Forelimb muscle (tissue), 1 donor: Measurements from ENCODE around the gene VANGL2. TPM values are rescaled to one million over a fixed set of nuclear protein-coding genes. Genes with fewer than 3 reads are reported as not detected.

Experiments
- DNase-seq: peaks from one replicate; pipeline ENCODE4 v3.0.0-alpha.2; 2013; ENCODE audit warnings: low read depth
- polyA plus RNA-seq: library from polyadenylated mRNA; unstranded; fragments of 120-200 nt; gene quantifications from one replicate; pipeline ENCODE4 v1.2.1, GENCODE V29; 2013; ENCODE audit not compliant: insufficient read length

The VANGL2 gene
- polyA plus RNA-seq, 1 donor: 8.6 TPM

DNA sequence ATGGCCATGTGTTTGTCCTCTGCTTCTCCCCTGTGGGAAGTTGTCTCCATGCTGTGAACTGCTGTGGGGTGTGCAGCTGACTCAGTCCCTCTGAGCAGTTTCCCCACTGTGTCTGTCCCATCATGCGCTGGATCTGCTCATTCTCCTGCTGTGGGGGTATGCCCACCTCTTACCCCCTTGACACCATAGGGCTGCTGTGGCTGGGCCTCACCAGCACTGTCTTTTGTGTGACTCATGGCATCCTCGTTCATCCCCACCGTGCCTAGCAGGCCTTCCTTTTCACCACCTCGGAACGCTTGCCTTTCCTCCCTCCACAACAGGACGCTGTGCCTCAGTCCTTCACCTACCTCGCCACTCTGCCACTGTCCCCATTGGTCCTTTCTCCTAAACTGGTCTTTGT, 27.3 kb downstream of the VANGL2 start:
- no peak for DNase-seq

DNA sequence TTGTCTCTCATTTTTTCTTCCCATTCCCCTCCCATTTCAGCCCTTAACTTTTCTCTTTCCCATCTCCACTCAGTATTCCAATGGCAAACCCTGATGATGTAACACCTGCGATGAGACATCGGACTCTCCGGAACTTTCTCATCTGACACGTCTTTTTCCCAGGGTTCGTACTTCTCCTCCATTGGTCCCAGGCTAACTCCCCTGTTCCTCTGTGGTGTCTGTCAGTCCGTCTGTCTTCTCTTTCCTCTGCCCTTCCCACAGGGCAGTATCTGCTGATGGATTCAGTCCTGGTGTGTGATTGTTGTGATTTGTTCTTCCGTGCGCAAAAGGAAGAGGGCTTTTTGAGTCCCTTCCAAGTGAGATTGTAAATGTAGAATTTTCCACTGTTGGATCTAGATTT, 27.7 kb downstream of the VANGL2 start:
- no peak for DNase-seq

DNA sequence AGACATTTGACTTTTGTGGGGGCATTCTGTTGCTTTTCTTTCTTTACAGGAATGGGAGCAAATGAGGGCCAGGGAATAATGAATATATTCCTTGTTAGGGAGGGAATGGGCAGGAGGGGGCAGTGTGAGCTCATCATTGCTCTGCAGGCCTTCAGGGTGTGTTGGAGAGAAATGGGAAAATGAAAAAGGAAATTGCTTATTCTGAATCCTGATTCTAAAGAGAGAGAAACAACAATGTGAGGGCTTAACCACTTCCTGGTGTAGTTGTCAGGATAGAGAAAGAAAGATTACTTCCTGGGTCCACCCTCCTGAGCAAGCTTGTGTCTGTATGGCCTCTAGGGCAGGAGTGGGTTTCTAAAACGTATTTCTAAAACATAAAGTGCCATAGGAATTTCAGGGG, 28.3 kb downstream of the VANGL2 start:
- peak; percentile 22 for DNase-seq

DNA sequence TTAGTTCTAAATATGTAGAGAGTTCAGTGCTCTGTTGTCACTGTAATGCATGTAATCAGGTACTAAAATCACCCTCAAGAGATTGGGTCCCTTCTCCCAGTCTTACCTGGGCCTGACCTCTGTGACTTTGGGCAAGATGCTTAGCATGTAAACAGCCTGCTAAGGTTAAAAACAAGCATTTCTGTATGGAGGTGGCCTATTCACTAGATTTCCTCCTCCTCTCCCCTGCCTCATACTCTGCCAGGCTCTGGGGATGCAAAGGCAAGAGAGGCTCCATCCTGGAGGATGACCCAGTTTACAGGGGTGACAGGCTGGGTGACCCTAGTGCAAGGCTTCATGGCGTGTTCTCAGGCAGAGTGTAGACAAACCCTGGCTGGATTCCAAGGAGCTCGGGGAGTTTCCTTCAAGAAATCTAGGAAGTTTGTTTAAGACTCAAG, 28.8 kb downstream of the VANGL2 start:
- DNase-seq: no peak

DNA sequence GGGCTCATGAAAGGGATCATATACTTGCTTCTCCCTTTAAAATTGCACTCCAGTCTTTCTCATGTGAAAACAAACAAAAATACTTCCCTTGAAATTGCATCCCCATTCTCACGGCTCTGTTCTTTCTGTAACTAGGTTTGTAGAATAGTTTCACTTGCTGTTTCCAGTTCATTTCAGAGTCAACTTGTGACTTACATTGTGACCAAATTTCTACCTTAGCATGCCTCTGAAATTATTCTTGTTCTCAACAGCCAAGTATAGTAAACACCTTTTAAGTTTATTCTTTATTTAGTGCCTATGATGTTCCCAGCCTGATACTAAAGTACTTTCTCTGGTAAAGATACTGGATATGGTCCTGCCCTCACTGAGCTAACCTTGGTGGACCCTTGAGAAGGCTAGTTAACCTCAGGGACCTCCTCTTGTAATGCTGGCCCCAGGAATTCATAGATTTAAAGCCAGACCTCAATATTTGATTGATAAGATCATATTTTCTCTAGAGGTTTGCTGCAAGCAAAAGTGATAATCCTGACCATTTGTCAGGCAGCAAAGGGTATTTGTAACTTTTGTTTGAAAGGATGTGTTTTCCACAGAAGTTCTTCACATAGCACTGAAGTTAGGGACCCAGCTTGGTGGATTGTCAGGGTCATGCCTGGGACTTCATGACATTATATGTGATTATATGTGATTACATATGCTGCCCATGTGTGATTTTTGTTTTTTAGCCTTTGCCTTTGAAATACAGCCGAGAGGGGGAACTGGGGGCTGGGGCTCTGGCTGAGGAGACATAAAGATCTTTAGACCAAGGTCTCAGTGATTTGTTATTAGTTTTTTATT, 29.6 kb downstream of the VANGL2 start:
- DNase-seq: no peak

DNA sequence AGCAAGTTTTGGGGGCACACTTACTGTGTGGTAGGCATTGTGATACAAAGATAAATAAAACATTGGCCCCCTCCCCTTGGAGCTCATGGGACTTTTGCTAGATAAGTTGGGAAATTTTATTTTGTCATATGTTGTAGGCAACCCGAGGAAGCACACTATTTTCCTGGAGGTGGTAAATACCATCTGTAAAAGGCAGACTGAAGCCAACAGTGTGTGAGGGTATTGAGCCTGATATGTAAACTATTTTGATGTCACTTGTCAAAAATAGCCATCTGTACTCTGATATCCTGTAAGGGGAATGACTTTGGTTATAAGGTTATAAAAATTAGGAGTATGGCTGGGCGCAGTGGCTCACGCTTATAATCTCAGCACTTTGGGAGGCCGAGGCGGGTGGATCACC, 30.6 kb downstream of the VANGL2 start:
- no peak for DNase-seq

DNA sequence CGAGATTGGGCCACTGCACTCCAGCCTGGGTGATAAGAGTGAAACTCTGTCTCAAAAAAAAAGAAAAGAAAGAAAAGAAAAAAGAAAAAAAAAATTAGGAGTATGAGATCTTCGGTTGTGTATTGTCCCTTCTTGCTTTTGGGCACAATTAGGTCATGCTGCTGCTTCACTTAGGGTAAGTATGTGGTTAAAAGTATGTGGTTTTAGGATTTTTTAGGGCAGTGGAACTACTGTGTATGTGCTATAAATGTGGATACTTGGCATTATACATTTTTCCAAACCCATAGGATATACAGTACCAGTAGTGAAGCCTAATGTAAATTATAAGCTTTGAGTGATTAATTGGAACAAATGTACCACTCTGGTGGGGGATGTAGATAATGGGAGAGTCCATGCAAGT, 31.2 kb downstream of the VANGL2 start:
- DNase-seq: no peak

DNA sequence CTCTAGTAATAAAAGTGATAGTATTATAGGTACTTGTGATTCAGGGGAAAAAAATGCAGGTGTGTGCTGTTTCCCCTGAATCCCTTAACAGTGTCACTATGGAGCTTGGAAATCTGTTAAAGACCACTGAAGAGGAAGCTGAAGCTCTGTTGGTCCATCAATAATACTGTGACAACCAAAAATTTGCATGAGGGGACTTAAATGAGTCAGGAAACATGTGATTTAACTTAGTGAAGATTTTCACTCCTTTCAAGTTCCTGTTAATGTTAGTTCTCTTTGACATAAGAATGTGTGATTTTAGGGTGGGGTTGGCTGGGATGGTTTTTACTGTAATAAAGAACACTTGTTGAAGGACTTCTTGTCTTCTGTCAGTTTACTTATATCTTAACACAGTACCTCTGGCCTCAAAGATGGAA, 32.0 kb downstream of the VANGL2 start:
- DNase-seq: no peak

DNA sequence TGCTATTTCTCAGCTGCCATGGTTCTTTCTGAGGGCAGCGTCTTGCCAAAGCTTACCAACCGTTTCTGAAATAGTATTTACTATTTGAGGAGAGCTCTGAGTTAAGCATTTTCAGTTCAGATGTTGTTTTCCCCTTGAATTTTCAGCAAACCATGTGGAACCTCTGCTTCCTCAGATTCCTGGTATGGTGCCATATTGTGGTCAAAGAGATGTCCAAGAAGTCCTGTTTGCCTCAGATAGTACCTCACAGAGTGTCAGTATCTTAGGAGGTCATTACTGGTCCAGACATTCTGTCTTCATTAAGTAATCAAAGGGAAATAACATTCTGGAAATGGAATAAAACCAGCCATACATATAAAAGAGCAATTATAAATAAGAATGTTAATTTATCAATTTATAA, 36.6 kb downstream of the VANGL2 start:
- DNase-seq: no peak

DNA sequence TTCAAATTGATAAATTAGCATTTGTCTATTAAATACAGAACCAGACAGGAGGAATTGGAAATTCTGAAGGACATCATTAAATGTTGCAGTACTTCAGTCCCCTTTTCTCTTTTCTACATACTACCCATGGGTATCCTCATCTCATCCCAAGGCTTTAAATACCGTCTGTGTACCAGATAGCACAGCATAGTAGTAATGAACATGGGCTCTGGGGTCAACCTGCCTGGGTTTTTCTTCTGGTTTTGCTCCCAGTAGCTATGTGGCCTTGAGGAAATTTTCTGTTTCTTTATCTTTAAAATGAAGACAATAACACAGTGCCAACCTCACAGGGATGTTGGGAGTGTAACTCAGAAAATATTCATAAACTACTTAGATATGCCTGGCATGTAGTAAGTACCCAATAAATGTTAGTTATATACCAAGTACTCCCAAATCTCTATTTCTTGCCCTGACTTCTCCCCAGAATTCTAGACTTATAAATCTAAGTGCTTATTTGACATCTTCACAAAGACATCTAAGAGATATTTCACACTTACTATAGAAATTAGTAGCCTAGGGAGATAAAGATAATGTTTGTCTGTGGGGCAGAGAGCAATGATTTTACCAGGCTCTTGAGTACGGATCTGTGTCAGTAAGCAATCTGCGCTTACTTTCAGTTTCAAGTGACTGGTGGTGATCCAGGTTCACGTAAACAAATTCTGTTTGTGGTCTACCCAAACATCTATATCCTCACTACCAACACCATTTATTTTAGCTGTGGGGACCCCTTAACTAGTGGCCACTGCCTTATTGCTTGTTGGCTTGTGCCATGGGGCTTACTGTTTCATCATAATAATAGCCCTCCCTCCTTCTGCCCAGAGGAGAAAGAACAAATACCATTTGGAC, 37.3 kb downstream of the VANGL2 start:
- no peak for DNase-seq

DNA sequence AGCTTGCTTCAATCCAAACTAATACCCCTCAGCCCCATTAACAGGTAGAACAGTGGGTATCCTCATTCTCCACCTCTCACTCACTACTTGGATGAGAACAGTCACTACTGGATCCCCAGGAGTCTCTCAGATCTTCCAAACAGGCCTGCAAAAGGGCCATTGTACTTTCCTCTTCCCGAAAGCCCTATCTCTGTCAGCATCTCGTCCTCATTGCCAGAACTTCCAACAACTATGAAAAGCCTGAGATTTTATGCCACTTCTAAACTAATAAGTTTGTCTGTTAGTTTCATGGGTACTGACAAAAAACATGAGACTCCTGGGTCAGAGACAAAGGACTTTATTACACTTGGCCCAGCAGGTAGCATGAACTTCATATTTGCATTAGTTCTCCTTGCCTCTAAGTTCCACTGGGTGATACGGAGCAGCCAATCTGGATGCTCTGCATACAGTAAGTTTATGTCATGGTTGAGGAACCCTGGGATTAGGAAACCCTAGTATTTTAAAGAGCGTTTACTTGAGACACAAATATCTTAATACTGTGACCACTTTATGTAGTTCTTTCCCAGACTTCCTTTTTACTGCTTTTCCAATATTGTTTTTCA, 38.1 kb downstream of the VANGL2 start:
- no peak for DNase-seq

DNA sequence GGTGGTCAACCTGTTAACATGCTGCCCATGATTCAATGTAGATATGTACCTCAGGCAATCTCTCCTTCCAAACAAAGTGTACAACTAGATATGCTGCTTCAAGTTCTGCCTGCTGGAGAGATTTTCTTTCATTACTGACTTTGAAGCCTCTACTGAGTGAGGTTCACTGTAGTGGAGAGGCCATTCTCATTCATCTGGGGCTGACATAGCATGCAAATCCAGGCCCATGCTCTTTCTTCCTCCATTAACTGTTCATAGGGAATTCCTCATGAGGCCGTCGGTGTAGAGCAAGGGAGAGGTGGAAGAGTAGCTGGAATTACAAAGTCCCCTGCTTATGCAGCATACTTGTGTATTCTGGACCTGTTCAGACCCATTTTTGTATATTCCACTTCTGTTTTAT, 38.6 kb downstream of the VANGL2 start:
- no peak for DNase-seq

DNA sequence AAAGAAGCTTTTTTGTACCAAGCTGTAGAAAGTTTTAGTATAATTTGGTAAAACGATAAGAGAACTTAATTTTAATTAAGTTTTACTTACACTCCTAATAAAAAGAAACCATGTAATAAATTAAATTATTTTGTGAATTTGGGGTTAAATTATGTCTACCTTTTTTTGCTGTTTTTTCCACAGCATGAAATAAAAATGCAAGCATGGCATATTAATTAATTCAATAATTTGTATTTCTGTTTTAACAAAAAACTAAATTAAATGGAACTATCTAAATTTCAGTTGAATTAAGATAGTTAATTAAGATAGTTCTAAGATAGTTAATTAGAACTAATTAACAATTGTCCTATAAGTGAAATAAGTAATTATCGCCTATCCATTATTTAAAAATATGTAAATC, 39.4 kb downstream of the VANGL2 start:
- no peak for DNase-seq

DNA sequence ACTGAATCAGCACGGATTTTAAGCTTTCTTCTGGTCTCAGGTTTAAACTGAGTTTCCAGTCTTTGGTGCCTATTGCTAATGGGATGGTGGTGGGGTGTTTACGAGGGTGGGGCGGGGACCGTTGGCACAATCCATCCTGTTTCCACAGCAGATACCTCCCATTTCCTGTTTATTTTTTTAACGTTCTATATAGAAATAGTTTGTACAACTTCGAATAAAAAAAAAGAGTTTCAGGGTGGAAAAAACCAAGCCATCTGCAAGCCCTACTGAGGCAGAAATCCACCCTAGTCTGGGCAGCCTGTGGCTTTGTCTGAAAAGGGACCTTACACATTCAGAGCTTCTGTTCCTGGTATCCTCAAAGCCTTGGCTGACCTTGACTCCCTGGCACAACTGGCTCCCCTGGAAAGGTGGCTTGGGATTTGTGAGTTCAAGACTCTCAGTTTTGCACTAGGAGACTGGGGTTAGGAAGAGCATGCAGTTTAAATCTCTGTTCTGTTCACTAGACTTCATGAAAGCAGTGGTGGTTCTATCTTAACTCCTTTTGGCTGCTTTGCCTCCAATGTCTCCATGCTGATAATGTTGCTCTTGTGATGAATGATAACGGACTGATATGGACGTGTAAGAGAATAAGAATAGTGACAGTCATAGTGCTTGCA, 46.7 kb downstream of the VANGL2 start:
- DNase-seq: no peak

DNA sequence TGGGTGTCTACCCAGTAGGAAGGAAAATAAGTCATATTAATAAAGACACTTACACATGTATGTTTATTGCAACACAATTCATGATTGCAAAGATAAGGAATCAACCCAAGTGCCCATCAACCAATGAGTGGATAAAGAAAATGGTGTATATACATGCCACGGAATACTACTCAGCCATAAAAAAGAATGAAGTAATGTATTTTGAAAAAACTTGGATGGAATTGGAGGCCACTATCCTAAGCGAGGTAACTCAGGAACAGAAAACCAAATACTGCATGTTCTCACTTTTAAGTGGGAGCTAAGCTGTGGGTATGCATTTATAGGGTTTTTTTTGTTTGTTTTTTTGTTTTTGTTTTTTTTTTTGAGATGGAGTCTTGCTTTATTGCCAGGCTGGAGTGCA, 49.1 kb downstream of the VANGL2 start:
- DNase-seq: no peak

DNA sequence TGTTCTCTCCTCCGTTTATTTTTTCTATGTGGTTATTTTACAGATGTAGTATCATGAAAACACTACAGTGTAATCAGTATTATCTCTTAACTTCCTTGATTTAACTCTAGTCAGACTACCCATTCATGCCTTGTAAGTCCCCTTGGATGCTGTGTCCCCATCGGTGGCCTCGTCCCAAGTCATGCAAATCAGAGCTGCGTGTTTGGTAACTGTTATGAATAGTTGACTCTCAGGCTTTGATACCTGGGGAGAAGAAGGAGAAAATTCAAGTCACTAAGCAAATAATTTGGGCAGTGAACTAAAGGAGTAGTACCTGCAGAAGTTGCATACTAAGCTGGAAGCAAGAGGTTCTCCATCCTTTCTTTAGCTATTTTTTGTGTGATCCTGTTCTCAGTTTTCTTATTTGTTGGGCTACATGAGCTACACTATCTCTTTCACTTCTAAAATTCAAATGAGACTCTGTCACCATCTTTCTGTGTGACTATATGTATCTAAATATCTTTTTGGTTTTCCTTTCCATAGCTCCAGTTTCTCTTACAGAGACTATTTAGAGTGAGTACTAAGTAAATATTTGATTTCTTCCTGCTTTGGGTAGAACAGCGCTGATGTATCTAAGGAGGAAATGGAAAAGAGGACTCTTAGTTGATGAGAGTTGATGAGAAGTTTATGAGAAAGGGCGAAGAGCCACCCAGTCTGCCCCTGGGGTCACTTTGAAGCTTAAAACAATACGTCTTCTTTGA, 50.9 kb downstream of the VANGL2 start:
- no peak for DNase-seq

DNA sequence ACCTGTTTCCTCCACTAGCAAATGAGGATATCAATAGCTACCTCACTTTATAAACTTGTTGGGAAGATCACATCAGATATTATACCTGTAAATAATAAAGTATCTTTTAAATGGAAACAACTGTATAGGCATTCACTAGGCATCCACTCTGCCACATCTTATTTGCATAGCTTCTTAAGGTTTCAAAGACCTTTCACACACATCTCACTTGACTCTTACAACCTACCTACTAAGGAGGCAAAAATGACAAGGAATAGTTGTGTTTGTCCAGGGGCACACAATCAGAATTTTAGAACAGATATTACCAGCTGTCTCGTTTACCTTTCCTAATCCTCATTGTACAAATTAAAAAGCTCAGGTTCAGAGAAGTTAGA, 51.5 kb downstream of the VANGL2 start:
- DNase-seq: no peak

DNA sequence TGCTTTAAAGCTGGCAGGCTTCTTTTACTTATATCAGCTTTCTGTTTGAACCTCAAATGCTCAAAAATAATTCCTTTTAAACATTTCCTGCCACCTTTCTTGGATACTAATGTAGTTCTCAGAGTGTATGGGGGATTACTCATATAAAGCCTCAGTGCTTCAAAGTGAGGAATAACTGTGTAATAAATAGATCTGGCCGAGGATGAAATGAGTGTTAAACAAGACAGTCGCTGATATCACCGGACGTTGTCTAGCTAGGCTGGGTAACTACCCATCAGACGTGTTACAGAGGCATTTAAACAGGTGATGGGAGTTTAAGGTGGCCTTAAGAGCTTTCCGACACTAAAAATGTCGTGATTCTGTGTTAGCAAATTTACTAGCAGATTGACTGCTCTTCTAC, 53.1 kb downstream of the VANGL2 start:
- DNase-seq: no peak

DNA sequence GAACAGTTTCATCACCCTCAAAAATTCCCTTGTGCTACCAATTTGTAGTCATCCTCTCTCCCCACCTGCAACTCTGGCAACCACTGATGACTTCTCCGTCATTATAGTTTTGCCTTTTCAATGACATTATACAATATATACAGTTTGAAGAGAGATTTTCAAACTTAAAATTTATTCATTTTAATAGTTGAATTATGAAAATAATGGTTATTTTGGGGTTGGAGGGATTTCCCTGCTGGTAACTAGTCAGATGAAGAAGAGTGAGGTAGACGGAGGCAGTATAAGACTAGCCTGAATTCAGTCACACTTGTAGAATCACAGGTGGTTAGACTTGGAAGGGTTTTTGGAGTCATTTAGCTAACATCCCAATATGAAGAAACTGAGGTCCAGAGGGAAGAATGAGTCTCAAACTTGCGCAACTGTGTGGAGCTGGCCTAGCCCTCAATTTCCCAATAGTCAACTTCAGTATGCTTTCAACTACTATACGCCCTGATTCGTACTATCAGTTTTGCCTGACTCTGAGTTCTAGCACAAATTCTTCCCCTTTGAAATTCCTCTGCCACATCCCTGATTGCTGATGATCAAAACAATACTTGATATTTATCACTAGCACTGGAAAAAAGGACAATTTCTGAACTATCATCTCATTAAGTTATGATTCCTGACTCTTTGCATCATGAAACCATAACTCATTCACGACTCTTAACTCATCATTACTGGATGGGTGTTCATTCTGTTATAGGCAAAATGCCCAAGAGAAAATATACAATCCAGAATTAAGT, 54.2 kb downstream of the VANGL2 start:
- DNase-seq: no peak

DNA sequence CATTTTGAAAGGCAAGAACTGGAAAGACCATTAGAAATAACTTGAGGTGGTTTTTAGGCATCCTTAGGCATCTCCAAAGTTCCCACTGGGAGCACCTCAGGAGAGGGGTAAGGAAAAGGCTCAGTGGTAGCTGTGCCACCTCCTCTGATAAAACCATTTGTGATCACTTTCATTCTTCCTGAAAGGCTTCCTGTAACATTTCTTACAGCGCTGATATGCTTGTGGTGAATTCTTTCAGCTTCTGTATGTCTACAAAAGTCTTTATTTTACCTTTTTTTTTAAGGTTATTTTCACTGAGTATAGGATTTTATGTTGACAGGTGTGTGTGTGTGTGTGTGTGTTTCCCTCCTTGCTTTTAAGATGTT, 54.8 kb downstream of the VANGL2 start:
- DNase-seq: no peak

DNA sequence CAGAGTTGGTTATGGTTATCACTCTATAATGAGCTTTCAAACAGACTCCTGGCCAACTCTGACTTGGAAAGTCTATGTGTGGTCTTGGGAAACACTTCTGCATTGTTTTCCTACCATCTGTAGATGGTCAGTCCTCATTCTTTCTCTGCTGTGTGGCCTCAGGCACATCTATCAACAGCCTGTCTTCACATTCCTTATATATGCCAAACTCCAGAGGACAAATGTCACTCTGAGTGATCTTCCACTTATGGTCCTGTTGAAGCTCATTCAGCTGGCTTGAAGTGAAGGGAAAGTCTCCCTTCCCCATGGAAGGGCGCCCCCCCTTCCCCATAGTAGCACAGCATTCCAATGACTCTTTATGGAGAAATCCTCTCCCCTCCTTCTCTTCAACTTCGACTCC, 58.7 kb downstream of the VANGL2 start:
- no peak for DNase-seq
